Ectodermal cell (in vitro differentiated cells): ENCODE results near the gene GAS6.

Source experiments
- H3K27ac ChIP-seq: 2 replicates; pipeline ENCODE4 v1.7.0; 2013; ENCODE audit warnings: mild to moderate bottlenecking, low read depth, low read length; ENCODE audit not compliant: insufficient read depth, poor library complexity, severe bottlenecking
- H3K27me3 ChIP-seq: 2 replicates; pipeline ENCODE4 v1.7.0; 2013; ENCODE audit warnings: mild to moderate bottlenecking, low read length; ENCODE audit not compliant: insufficient read depth, control insufficient read depth, poor library complexity, severe bottlenecking
- H3K36me3 ChIP-seq: one replicate; pipeline ENCODE4 v1.7.0; 2013; ENCODE audit warnings: low read length; ENCODE audit not compliant: control insufficient read depth, insufficient read depth
- H3K4me1 ChIP-seq: one replicate; pipeline ENCODE4 v1.7.0; 2013; ENCODE audit warnings: low read length; ENCODE audit not compliant: control insufficient read depth, insufficient read depth
- H3K4me3 ChIP-seq: 2 replicates; pipeline ENCODE4 v1.7.0; 2013; ENCODE audit warnings: low read depth, low read length, control low read depth; ENCODE audit not compliant: insufficient read depth
- H3K9me3 ChIP-seq: 2 replicates; pipeline ENCODE4 v1.7.0; 2013; ENCODE audit warnings: mild to moderate bottlenecking, low read length, moderate library complexity; ENCODE audit not compliant: control insufficient read depth
- WGBS, 2 experiments: methylation state at CpG; one replicate each; pipeline ENCODE4 v1.1.7; 2013; ENCODE audit warnings: missing lambda C conversion rate in 2 of 2; 5-methylcytosine and 5-hydroxymethylcytosine counted together

The GAS6 gene

GRCh38 chr13:113902986-113903775 is 39.3 kb upstream of the GAS6 start:
- H3K4me1 ChIP-seq: no peaks in the 10 kb centered on the region
- H3K4me3 ChIP-seq: no peak overlapping the region
- no peaks in the 10 kb centered on the region for H3K36me3 ChIP-seq
- no peak overlapping the region for H3K27ac ChIP-seq
- no peaks in the 10 kb centered on the region for H3K27me3 ChIP-seq
- 94 to 96% methylated on average over 20 of the region's 20 CpGs for WGBS, 2 experiments
- no peaks in the 10 kb centered on the region for H3K9me3 ChIP-seq

GRCh38 chr13:113902481-113902880 is 38.6 kb upstream of the GAS6 start:
- 100% methylated on average over 1 of the region's 2 CpGs for WGBS, 2 experiments
- Histone ChIP-seq H3K4me1 (no peaks in the 10 kb centered on the region), H3K9me3 (no peaks in the 10 kb centered on the region), H3K27me3 (no peaks in the 10 kb centered on the region), H3K36me3 (no peaks in the 10 kb centered on the region), H3K4me3 (no peak overlapping the region), H3K27ac (no peak overlapping the region)

- no peaks in the 10 kb centered on the region for H3K4me1 ChIP-seq
- no peaks in the 10 kb centered on the region for H3K27me3 ChIP-seq
- no peak overlapping the region for H3K27ac ChIP-seq
- 94% methylated on average over 9 of the region's 9 CpGs for WGBS, 2 experiments
- H3K36me3 ChIP-seq: no peaks in the 10 kb centered on the region
- H3K9me3 ChIP-seq: no peaks in the 10 kb centered on the region
- no peak overlapping the region for H3K4me3 ChIP-seq
These were observed 37.8 kb upstream of the GAS6 start for GRCh38 chr13:113901642-113902041.

GRCh38 chr13:113901231-113901630 is 37.4 kb upstream of the GAS6 start:
- Histone ChIP-seq H3K27me3 (no peaks in the 10 kb centered on the region), H3K9me3 (no peaks in the 10 kb centered on the region), H3K4me1 (no peaks in the 10 kb centered on the region), H3K27ac (no peak overlapping the region), H3K36me3 (no peaks in the 10 kb centered on the region), H3K4me3 (no peak overlapping the region)
- WGBS, 2 experiments: 91 to 92% methylated on average over 7 of the region's 7 CpGs

GRCh38 chr13:113900646-113901045 is 36.8 kb upstream of the GAS6 start:
- H3K27ac ChIP-seq: no peak overlapping the region
- H3K9me3 ChIP-seq: no peaks in the 10 kb centered on the region
- WGBS, 2 experiments: 94% methylated on average over 10 of the region's 10 CpGs
- H3K27me3 ChIP-seq: no peaks in the 10 kb centered on the region
- no peak overlapping the region for H3K4me3 ChIP-seq
- H3K36me3 ChIP-seq: no peaks in the 10 kb centered on the region
- H3K4me1 ChIP-seq: no peaks in the 10 kb centered on the region

- WGBS, 2 experiments: 96 to 97% methylated on average over 15 of the region's 15 CpGs
- no peak overlapping the region for H3K27ac ChIP-seq
- no peaks in the 10 kb centered on the region for H3K4me1 ChIP-seq
- H3K36me3 ChIP-seq: no peaks in the 10 kb centered on the region
- no peaks in the 10 kb centered on the region for H3K27me3 ChIP-seq
- peaks cover 3% of the 10 kb centered on the region for H3K9me3 ChIP-seq
- H3K4me3 ChIP-seq: no peak overlapping the region
These were observed 34.5 kb upstream of the GAS6 start for GRCh38 chr13:113898391-113898790.

- Histone ChIP-seq H3K27me3 (no peaks in the 10 kb centered on the region), H3K36me3 (no peaks in the 10 kb centered on the region), H3K9me3 (peaks cover 3% of the 10 kb centered on the region), H3K27ac (no peak overlapping the region), H3K4me1 (no peaks in the 10 kb centered on the region), H3K4me3 (no peak overlapping the region)
- 94 to 97% methylated on average over 4 of the region's 4 CpGs for WGBS, 2 experiments
These were observed 34.1 kb upstream of the GAS6 start for GRCh38 chr13:113897966-113898365.

- Histone ChIP-seq H3K4me1 (no peaks in the 10 kb centered on the region), H3K27me3 (no peaks in the 10 kb centered on the region), H3K4me3 (no peak overlapping the region), H3K9me3 (peaks cover 3% of the 10 kb centered on the region), H3K36me3 (no peaks in the 10 kb centered on the region), H3K27ac (no peak overlapping the region)
- WGBS, 2 experiments: 92% methylated on average over 4 of the region's 4 CpGs
These were observed 33.3 kb upstream of the GAS6 start for GRCh38 chr13:113897161-113897560.

GRCh38 chr13:113895436-113895835 is 31.6 kb upstream of the GAS6 start:
- Histone ChIP-seq H3K27ac (no peak overlapping the region), H3K36me3 (no peaks in the 10 kb centered on the region)
- 96 to 100% methylated on average over 1 of the region's 1 CpG for WGBS, 2 experiments

GRCh38 chr13:113890774-113891480 is 27.1 kb upstream of the GAS6 start:
- H3K4me3 ChIP-seq: no peak overlapping the region
- H3K27ac ChIP-seq: no peak overlapping the region
- no peaks in the 10 kb centered on the region for H3K27me3 ChIP-seq
- H3K4me1 ChIP-seq: no peaks in the 10 kb centered on the region
- H3K36me3 ChIP-seq: no peaks in the 10 kb centered on the region
- 43 to 46% methylated on average over 1 to 2 of the region's 2 CpGs for WGBS, 2 experiments
- H3K9me3 ChIP-seq: peaks cover 3% of the 10 kb centered on the region

More at GRCh38 chr13:113895436-113895835, 31.6 kb upstream of the GAS6 start:
- Histone ChIP-seq H3K9me3 (peaks cover 3% of the 10 kb centered on the region), H3K4me1 (no peaks in the 10 kb centered on the region), H3K4me3 (no peak overlapping the region), H3K27me3 (no peaks in the 10 kb centered on the region)
